Fibroblast of pulmonary artery (primary cell): ENCODE results near the gene MAGEB6.

ENCODE experiments used
- DNase-seq: peaks from one replicate; pipeline ENCODE4 v3.0.0-alpha.2; 2010; ENCODE audit warnings: low read depth
- H3K4me3 ChIP-seq: replicated peaks from 2 replicates; pipeline ENCODE4 v1.5.1; 2011; ENCODE audit warnings: low read depth, mild to moderate bottlenecking, control low read depth, low read length, moderate library complexity
- CTCF ChIP-seq: IDR thresholded peaks from 2 replicates; pipeline ENCODE4 v1.5.1; 2011; ENCODE audit warnings: mild to moderate bottlenecking, control low read depth, low read length, inconsistent platforms; ENCODE audit errors: missing control alignments

MAGEB6 gene

GRCh38 chrX:26219351-26219750 is 27.1 kb downstream of the MAGEB6 start:
- DNase-seq, result no peak
- no peak for TF ChIP-seq CTCF
- H3K4me3 ChIP-seq, result no peak overlapping the region

- no peak overlapping the region for H3K4me3 ChIP-seq
- no peak for TF ChIP-seq CTCF
- no peak for DNase-seq
These were observed 41.9 kb downstream of the MAGEB6 start for GRCh38 chrX:26234177-26234576.
